DND-41 (cell line): ENCODE measurements around the gene SLC22A9.

Experiments used
- EZH2 ChIP-seq: IDR thresholded peaks from 3 replicates; pipeline ENCODE4 v1.6.1; 2012; ENCODE audit warnings: borderline replicate concordance, low read depth, mild to moderate bottlenecking, moderate library complexity, low read length, inconsistent platforms; ENCODE audit not compliant: severe bottlenecking
- TF ChIP-seq, protein P1 (sequence below): IDR thresholded peaks from 2 replicates; pipeline ENCODE4 v1.5.1; 2012; ENCODE audit warnings: borderline replicate concordance, low read length, moderate library complexity, mild to moderate bottlenecking; ENCODE audit not compliant: poor library complexity, severe bottlenecking; ENCODE audit errors: extremely low read depth

DNA sequence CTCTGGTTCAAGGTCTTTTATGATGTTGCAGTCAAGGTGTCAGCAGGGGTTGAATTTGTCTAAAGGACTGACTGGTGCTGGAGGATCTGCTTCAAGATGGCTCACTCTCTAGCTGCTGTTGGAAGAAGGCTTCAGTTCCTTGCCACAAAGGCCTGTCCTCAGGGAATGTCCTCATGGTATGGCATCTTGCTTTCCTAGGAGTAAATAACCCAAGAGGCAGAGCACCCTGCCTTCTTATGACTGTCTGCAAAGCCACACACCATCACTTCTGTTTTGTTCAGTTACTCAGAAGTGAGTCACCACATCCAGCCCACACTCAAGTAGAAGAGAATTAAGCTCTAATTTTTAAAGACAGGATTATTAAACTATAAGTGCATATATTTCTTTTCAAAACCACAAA, 76.1 kb downstream of the SLC22A9 start:
- TF ChIP-seq, protein P1, sequence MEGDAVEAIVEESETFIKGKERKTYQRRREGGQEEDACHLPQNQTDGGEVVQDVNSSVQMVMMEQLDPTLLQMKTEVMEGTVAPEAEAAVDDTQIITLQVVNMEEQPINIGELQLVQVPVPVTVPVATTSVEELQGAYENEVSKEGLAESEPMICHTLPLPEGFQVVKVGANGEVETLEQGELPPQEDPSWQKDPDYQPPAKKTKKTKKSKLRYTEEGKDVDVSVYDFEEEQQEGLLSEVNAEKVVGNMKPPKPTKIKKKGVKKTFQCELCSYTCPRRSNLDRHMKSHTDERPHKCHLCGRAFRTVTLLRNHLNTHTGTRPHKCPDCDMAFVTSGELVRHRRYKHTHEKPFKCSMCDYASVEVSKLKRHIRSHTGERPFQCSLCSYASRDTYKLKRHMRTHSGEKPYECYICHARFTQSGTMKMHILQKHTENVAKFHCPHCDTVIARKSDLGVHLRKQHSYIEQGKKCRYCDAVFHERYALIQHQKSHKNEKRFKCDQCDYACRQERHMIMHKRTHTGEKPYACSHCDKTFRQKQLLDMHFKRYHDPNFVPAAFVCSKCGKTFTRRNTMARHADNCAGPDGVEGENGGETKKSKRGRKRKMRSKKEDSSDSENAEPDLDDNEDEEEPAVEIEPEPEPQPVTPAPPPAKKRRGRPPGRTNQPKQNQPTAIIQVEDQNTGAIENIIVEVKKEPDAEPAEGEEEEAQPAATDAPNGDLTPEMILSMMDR, result no peak
- no peak for TF ChIP-seq EZH2
